GM23248 (cell line): ENCODE data around the gene SELENOM.

Experiments
- EZH2 ChIP-seq: fragments of 200-600 bp; sonication (generic); IDR thresholded peaks from 2 replicates; pipeline ENCODE4 v1.6.1; 2018; ENCODE audit warnings: antibody characterized with exemption, mild to moderate bottlenecking; ENCODE audit not compliant: insufficient read depth, poor library complexity, severe bottlenecking
- EZH2phosphoT487 ChIP-seq: fragments of 200-600 bp; sonication (generic); IDR thresholded peaks from 2 replicates; pipeline ENCODE4 v1.6.1; 2018; ENCODE audit warnings: antibody characterized with exemption, moderate library complexity, mild to moderate bottlenecking, low read depth; ENCODE audit not compliant: insufficient read depth

DNA sequence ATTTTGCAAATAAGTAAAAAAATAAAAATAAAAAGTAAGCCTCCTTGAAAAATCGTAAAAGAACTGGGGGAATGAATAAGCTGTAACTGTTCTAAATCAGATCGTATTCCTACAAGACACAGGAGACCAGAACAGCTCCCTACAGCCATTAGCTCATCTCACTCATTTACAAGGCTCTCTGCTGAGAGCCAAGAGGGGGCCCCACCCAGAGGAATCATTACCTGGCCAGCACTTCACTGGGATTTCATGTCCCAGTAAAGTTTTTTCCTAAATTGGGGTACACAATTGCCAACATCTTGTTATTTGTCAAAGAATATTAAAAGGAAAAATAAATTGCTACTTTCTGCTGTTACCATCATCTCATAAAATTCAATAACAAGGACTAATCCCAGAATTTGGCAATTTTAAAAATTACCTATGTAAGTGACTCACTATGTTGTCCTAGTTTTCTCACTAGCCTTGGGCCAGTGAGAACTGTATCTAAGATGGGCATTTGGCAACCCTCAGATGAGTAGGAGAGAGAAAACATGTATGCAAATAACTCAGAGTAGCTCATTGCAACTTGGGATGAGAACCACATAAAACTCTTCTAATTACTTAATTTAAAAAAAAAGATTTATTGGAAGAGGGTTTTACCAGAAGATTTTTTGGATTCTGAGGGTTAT lies 44.7 kb downstream of the SELENOM start:
- no peak for TF ChIP-seq EZH2
- no peak for TF ChIP-seq EZH2phosphoT487
